SK-N-SH treated with all-trans-retinoic acid at 6 μM for 48 hours (cell line): ENCODE measurements around the gene ADIRF.

Experiments
- CREB5 ChIP-seq: fragments of 250-450 bp; sonication (Bioruptor Pico); IDR thresholded peaks from 2 replicates; pipeline ENCODE4 v1.5.1; 2020; ENCODE audit warnings: low read depth, mild to moderate bottlenecking, moderate library complexity
- PPARA ChIP-seq: fragments of 250-450 bp; sonication (Bioruptor Pico); IDR thresholded peaks from 2 replicates; pipeline ENCODE4 v1.5.0; 2020; ENCODE audit warnings: mild to moderate bottlenecking, borderline replicate concordance
- RARB ChIP-seq: fragments of 250-450 bp; sonication (Bioruptor Pico); IDR thresholded peaks from 2 replicates; pipeline ENCODE4 v1.8.0; 2021; ENCODE audit warnings: mild to moderate bottlenecking, moderate library complexity
- TCF4 ChIP-seq: fragments of 250-450 bp; sonication (Bioruptor Pico); IDR thresholded peaks from 2 replicates; pipeline ENCODE4 v1.8.0; 2021; ENCODE audit warnings: mild to moderate bottlenecking, moderate library complexity, borderline replicate concordance
- ZC3H10 ChIP-seq: fragments of 250-450 bp; sonication (Bioruptor Pico); IDR thresholded peaks from 2 replicates; pipeline ENCODE4 v1.5.1; 2021; ENCODE audit warnings: mild to moderate bottlenecking, moderate library complexity
- ZFP3 ChIP-seq: fragments of 250-450 bp; sonication (Bioruptor Pico); IDR thresholded peaks from 2 replicates; pipeline ENCODE4 v1.5.0; 2020; ENCODE audit warnings: mild to moderate bottlenecking, moderate library complexity

DNA sequence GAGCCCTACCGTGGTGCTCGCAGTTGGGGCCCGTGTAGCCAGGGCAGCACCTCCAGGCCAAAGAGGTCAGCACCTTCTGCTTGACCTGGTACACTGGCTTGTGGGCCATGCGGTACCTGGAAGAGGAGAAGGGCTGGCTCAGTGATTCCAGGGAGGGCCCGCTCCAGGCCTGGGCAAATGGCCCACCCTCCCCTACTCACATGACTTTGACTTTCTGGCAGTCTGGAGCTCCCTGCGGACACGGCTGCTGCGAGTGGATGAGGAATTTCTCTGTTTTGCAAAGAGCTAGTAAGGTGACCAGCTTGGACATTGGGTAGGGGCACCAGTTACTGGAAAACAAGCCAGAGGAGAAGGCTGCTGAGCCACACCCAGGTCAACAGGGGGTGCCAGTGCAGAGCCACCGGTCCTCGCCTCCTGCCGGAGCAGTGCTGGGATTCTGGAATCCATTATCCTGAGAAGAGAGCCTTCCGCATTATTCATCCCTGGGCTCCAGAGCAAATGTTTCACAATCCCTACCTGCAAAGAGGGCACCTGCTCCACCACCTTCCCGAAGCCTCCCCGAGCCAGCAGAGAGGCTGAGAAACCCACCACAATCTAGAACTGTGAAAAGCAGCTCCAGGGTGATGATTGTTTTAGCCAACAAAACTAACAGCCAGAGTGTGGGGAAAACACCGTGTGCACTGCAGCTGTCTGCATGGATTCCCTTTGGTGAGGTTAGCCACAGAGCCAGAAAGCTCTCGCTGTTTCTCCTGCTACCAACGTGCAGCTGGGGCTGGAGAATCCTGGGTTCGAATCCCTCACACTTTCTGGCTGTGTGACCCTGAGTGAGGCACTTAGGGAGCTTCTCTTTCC lies 22.7 kb upstream of the ADIRF start:
- no peak for TF ChIP-seq RARB (CRISPR knock-in tag)
- TF ChIP-seq TCF4 (CRISPR knock-in tag): no peak
- TF ChIP-seq ZC3H10 (CRISPR knock-in tag): no peak
- no peak for TF ChIP-seq PPARA (CRISPR knock-in tag)
- TF ChIP-seq ZFP3 (CRISPR knock-in tag): no peak
- TF ChIP-seq CREB5 (CRISPR knock-in tag): no peak
